Calu3 (cell line): ENCODE results near the gene SLC1A2. TPM values are rescaled to one million over a fixed set of nuclear protein-coding genes. Genes with fewer than 3 reads are reported as not detected.

Experiments used
- BruUV-seq: library from RNA; stranded (reverse); fragments of 400-500 nt; replicated peaks from 2 replicates; lab custom pipeline; 2021; lab: Mats Ljungman, UMichigan
- CTCF ChIA-PET: fragments of 300-600 bp; sonication (Branson Sonifier 250); formaldehyde crosslinking; loops from one replicate; lab custom pipeline; 2022; ENCODE audit warnings: antibody characterized with exemption; lab: Charles Lee
- DNase-seq: peaks from one replicate; pipeline ENCODE4 v3.0.0; 2022
- H3K27ac Mint-ChIP-seq: one replicate; pipeline ENCODE4 v1.8.0; 2022; ENCODE audit warnings: mixed read lengths; ENCODE audit not compliant: unreplicated experiment
- H3K27me3 Mint-ChIP-seq: one replicate; pipeline ENCODE4 v1.8.0; 2022; ENCODE audit warnings: mixed read lengths; ENCODE audit not compliant: unreplicated experiment
- H3K36me3 Mint-ChIP-seq: one replicate; pipeline ENCODE4 v1.8.0; 2022; ENCODE audit warnings: mild to moderate bottlenecking, moderate library complexity, mixed read lengths; ENCODE audit not compliant: insufficient read depth, unreplicated experiment
- H3K4me1 Mint-ChIP-seq: one replicate; pipeline ENCODE4 v1.8.0; 2022; ENCODE audit warnings: mild to moderate bottlenecking, low read depth, mixed read lengths; ENCODE audit not compliant: unreplicated experiment
- H3K4me3 Mint-ChIP-seq: one replicate; pipeline ENCODE4 v1.8.0; 2022; ENCODE audit warnings: mild to moderate bottlenecking, low read depth, moderate library complexity, mixed read lengths; ENCODE audit not compliant: unreplicated experiment
- H3K9me3 Mint-ChIP-seq: one replicate; pipeline ENCODE4 v1.8.0; 2022; ENCODE audit warnings: low read depth, mixed read lengths; ENCODE audit not compliant: unreplicated experiment
- intact Hi-C: fragments of 100-400 bp; cut with micrococcal nuclease; formaldehyde crosslinking; loops from one replicate; pipeline ENCODE4 v1.10.0; 2022; ENCODE audit not compliant: unreplicated experiment
- total RNA-seq: library from RNA; stranded (reverse); gene quantifications from 2 replicates; pipeline ENCODE4 v1.2.3, GENCODE V29; 2022
- TF ChIP-seq, protein P1 (sequence below): fragments of 200-600 bp; IDR thresholded peaks from one replicate; pipeline ENCODE4 v1.8.0; 2022; ENCODE audit warnings: antibody characterized with exemption; ENCODE audit not compliant: unreplicated experiment

SLC1A2 gene
- total RNA-seq, 1 experiment from 2014 or later: 0.40 TPM

- no peaks in the 10 kb centered on the region for H3K36me3 Mint-ChIP-seq
- BruUV-seq: no TSS peak
- intact Hi-C loops: no loop called here
- no peaks in the 10 kb centered on the region for H3K27me3 Mint-ChIP-seq
- no peak overlapping the region for H3K27ac Mint-ChIP-seq
- TF ChIP-seq, protein P1, sequence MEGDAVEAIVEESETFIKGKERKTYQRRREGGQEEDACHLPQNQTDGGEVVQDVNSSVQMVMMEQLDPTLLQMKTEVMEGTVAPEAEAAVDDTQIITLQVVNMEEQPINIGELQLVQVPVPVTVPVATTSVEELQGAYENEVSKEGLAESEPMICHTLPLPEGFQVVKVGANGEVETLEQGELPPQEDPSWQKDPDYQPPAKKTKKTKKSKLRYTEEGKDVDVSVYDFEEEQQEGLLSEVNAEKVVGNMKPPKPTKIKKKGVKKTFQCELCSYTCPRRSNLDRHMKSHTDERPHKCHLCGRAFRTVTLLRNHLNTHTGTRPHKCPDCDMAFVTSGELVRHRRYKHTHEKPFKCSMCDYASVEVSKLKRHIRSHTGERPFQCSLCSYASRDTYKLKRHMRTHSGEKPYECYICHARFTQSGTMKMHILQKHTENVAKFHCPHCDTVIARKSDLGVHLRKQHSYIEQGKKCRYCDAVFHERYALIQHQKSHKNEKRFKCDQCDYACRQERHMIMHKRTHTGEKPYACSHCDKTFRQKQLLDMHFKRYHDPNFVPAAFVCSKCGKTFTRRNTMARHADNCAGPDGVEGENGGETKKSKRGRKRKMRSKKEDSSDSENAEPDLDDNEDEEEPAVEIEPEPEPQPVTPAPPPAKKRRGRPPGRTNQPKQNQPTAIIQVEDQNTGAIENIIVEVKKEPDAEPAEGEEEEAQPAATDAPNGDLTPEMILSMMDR: no peak
- H3K9me3 Mint-ChIP-seq: no peaks in the 10 kb centered on the region
- DNase-seq: no peak
- peaks cover 8% of the 10 kb centered on the region for H3K4me1 Mint-ChIP-seq
- H3K4me3 Mint-ChIP-seq: no peak overlapping the region
- CTCF ChIA-PET: no interaction called here
These were observed 162.1 kb downstream of the SLC1A2 start for GRCh38 chr11:35257281-35257680.

DNA sequence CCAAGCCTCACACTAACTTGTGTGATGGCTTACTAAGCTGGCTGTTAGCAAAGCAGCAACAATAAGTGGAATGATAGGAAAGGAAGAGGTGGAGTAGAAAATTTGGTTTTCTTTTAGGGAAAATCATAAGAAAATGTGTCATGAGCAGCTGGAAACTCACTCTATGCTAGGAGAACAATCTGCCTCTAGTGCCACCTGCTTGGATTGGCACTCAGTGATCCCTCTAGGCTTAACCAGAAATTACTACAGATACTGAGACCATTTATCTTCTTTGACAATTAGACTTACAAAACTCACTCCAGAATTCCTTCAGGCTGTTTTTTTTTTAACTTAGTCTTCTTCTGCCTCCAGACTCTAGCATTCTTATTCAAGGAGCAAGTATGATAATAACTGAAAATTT, 163.1 kb downstream of the SLC1A2 start:
- TF ChIP-seq, protein P1: no peak
- no peak for DNase-seq
- Mint-ChIP-seq H3K4me1 (peaks cover 8% of the 10 kb centered on the region), H3K36me3 (no peaks in the 10 kb centered on the region), H3K9me3 (no peaks in the 10 kb centered on the region), H3K27me3 (no peaks in the 10 kb centered on the region), H3K27ac (no peak overlapping the region), H3K4me3 (no peak overlapping the region)
- CTCF ChIA-PET: no interaction called here
- intact Hi-C loops: no loop called here
- no TSS peak for BruUV-seq

DNA sequence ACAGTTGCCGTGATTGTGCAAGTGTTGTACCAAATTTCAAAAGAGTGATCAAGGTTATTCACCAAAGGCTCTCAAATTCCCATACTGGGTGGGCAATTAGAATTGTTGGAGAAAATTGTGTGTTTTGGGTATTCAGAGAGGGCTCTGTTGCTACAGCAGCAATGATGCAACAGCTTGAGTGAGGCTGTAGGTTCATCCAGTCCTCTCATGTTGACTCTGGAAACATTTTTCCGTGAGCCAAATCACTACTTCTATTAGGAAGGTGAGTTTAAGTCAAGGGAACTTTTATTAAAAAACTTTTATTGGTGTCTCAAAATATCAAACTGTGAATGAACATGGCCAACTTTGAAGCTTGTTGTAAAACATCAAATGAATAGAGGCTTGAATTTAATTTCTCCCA, 163.8 kb downstream of the SLC1A2 start:
- Mint-ChIP-seq H3K4me1 (peaks cover 5% of the 10 kb centered on the region), H3K4me3 (no peak overlapping the region), H3K9me3 (no peaks in the 10 kb centered on the region), H3K27ac (no peak overlapping the region), H3K27me3 (no peaks in the 10 kb centered on the region), H3K36me3 (no peaks in the 10 kb centered on the region)
- CTCF ChIA-PET: no interaction called here
- BruUV-seq: no TSS peak
- DNase-seq: no peak
- intact Hi-C loops: no loop called here
- TF ChIP-seq, protein P1: no peak

- Mint-ChIP-seq H3K4me3 (no peak overlapping the region), H3K36me3 (no peaks in the 10 kb centered on the region), H3K9me3 (no peaks in the 10 kb centered on the region), H3K27me3 (no peaks in the 10 kb centered on the region), H3K27ac (no peak overlapping the region), H3K4me1 (no peaks in the 10 kb centered on the region)
- no peak for DNase-seq
- intact Hi-C loops: no loop called here
- no TSS peak for BruUV-seq
- TF ChIP-seq, protein P1: no peak
- CTCF ChIA-PET: no interaction called here
These were observed 166.1 kb downstream of the SLC1A2 start for GRCh38 chr11:35253237-35253636.

DNA sequence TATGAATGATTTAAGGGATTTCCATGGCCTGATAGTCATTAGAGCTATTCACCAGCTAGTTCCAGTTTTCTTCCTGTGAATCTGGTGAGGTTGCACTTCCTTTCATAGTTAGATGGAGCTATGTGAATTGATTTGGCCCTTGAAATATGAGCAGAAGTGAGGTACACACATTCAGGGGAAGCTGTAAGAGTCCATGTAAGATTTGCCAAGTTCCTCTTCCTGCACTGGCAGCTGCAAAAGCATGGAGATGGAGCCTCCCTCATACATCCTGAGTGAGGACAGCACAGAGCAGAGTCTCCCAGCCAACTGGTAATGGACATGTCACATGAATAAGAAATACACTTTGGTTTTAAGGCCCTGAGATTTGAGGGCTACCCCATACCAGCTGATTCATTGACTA, 168.7 kb downstream of the SLC1A2 start:
- intact Hi-C loops: no loop called here
- CTCF ChIA-PET: no interaction called here
- Mint-ChIP-seq H3K4me1 (no peaks in the 10 kb centered on the region), H3K4me3 (no peak overlapping the region), H3K9me3 (peaks cover 4% of the 10 kb centered on the region), H3K27ac (no peak overlapping the region), H3K36me3 (no peaks in the 10 kb centered on the region), H3K27me3 (no peaks in the 10 kb centered on the region)
- TF ChIP-seq, protein P1: no peak
- no peak for DNase-seq
- no TSS peak for BruUV-seq
